Activated CD4-positive, CD25-positive, alpha-beta regulatory T cell (primary cell): ENCODE results near the gene EPG5.

Source experiments
- DNase-seq, 4 experiments: peaks; one replicate each; lab custom pipeline; 2025; lab: John Stamatoyannopoulos, UW

EPG5 gene

DNA sequence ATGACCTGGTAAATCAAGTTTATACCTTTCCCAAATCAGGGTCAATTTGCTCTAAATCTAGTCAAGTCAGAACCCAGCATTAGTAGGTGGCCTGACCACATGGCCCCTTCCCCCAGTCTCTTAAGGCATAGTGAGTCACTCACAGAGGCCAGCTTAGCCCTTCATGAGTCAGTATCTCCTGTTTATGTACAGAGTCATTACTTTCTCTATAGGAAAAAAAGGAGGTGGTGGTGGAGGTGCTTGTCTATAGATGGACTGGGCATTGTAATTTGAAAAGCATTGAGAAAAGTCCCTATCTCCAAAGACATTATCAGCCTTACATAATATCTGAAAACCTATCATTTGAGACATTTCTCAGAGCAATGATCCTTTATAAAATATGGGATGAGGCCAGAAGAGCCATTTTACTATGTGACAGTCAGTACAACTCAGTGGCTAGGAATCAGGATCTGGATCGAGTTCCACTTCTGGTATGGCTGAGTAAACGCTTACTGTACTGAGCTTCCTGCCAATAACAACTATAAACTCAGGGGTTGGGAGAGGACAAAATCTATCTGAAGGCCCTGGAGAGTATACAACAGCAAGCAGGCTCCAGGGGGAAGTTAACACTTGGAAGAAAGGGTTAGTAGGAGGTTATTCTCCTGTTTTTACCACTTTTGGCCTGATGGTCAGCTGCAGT, 164.2 kb downstream of the EPG5 start:
- DNase-seq = no peak

DNA sequence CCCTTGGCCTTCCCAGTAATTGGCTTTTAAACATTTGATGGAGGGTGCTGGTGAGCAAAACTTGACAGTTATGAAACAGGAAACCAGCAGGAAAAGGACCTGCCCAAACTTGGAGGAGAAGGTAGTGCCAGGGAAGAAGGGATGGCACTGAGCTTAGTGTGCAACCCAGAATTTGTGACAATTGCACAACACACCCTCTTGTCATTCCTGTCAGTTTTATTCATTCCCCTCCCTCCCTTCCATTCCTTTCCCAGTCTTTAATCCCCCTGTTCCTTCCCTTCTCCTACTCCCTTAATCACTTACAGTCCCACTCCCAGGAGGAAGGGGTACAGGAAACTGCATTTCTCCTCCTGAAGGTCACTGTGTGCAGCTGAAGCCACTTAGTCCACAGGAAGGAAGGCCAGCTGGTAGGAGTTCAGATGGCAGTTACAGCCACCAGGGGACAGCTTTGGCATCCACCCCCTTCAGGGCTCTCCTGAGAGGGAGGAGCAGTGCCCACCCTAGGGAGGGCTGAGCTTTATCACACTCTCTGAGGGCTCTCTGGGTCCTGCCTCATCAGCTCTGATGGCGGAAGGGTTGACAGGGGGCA, 165.6 kb downstream of the EPG5 start:
- DNase-seq = no peak
